ENCODE results near the gene SV2B.
A peak's percentile ranks its signal among the peaks of the same experiment; 100 is the strongest.
"Not testable (repeated sequence)": the region's sequence is repeated elsewhere in the genome, so short reads cannot be mapped to it uniquely, and the experiment has no call there.

The SV2B gene

DNA sequence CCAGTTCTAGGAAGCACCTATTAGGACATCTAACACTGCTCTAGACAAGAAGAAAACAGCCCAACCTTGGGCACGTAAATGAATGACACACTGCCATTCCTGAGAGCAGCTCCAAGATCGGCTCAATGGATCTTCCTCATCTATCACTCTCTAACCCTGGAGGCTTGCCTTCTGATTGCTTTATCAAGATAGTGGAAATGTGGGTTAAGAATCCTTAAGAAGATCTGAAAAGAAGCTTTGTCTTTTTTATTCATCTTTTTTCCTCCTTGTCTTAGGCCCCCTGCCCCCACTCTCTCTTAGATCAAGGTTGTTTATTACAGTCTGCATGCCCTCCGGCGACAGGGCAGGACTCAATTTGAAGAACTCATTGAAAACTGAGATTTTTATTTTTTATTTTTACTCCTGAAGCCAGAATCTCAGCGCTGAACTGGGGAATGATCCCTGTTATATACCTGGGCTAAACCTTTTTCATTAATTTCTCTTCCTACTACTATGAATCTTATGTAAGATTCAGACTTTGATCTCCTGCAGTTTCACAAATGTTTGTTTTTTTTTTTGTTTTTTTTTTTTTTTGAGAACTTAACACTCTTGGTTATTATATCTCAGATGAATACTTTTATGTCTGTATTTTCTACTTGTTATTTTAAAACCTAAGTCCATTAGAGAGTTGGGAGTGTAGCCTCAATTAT is 219.5 kb downstream of the SV2B start:
- DNase-seq (ENCODE audit: low spot score), result no peak

DNA sequence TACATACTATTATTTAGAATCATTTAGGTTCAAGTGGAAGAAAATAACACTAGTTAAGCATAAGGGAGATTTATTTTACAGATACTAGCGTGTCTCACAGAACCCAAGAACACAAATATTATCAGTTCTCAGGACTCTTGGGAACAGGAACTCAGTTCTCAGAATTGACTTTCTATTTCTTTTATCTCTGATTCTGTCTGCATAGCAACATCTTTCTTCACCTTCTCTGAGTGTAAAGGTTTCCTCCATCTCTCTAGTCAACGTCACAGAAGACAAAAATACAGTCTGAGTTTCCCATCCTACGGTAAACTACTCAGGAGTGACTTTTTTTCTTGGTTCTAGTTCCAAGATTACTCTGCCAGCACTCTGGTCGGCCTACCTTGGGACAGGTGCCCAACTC is 220.0 kb downstream of the SV2B start:
- DNase-seq (ENCODE audit: low spot score), result no peak

GRCh38 chr15:91329914-91330313 is 229.9 kb downstream of the SV2B start:
- DNase-seq (ENCODE audit: low spot score), result no peak

GRCh38 chr15:91331581-91331980 is 231.5 kb downstream of the SV2B start:
- no peak for DNase-seq (ENCODE audit: low spot score)

DNA sequence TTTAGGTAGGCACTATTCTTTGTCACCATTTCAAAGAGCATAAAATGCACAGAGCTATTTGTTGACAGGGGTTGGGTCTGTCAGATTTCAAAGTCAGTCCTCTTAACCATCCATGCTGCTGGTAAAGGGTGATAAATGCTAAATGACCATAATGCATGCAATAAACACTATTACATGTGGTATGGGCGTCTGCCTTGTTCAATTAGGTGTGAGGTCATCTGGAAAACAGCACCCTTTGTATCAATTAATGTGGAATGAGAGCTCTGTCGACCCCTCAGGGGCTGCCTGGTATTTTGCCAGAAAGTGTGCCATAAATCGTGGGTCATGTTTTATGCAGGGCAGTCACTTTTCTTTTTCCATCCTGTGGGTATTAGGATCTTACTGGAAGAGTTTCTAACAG is 235.6 kb downstream of the SV2B start:
- no peak for DNase-seq (ENCODE audit: low spot score)

DNA sequence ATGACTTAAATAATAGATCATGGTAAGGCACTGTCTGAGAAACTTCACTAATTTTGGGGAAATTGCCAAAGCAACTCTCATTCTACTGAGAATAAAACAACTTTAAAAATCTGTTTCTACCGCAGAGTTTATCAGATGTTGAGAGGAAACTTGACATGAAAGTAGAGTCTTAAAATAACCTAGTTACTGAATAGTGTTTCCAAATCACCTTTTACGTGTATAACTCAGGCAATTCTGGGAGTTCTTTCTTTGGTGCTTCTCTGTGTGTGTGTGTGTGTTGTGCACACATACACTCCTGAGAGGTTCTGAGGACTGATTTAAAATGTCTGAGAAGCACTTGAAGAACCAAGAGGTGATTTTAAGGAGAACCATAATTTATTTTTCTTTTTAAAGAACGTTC is 236.6 kb downstream of the SV2B start:
- DNase-seq (ENCODE audit: low spot score), result no peak

DNA sequence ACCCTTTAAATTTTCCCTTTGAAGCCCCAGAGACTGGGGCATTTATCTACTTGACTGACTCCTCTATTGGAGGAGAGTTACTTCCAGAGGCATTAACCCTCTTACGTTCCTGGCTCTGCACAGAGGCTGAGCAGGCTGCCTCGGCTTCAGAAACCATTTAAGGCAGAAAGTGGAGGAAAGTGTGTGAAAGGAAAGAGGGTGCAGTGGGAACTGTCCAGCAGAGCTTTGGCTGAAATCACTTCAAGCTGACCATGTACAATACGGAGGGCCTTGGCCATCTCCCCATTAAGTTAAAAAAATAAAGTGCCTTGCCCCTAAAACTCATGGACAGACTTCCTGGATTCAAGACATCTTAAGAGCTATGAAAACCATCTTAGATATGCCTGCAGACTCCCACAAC is 238.7 kb downstream of the SV2B start:
- DNase-seq (ENCODE audit: low spot score), result no peak

DNA sequence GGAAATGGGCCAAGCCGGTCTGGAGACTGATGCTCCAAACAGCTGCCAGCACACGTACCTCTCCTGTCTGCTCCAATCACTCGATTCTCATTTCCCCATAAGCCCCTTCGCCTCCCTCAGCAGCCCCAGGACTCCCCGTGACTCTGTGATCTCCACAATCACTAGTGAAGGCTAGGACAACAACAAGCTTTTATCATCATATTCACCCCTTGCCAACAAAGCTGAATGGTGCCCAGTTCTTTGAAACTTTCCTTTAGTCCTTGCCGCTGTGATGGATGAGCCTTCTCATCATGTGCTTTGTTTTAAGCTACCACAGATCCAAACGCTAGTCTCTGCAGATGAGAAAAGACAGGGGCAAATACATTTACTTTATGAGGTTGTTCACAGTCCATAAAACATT is 242.0 kb downstream of the SV2B start:
- no peak for DNase-seq (ENCODE audit: low spot score)

- DNase-seq (ENCODE audit: low spot score), result not testable (repeated sequence)
Measured at GRCh38 chr15:91344912-91345311, 244.9 kb downstream of the SV2B start.

DNA sequence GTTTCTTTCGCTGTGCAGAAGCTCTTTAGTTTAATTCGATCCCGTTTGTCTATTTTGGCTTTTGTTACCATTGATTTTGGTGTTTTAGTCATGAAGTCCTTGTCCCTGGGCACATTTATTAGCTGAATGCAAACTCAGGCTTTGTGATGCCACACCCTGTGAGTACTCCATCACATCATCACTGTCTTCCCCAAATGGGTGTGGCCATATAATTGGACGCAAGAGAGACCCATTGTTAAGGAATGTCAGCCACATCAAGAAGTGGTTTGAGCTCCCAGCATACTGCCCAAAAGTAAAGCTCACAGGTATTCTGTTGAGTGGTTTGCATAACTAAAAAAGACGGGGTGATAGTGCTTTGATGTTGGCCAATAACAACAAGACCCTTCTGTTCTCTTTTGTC is 245.7 kb downstream of the SV2B start:
- DNase-seq (ENCODE audit: low spot score), result peak; percentile 98

DNA sequence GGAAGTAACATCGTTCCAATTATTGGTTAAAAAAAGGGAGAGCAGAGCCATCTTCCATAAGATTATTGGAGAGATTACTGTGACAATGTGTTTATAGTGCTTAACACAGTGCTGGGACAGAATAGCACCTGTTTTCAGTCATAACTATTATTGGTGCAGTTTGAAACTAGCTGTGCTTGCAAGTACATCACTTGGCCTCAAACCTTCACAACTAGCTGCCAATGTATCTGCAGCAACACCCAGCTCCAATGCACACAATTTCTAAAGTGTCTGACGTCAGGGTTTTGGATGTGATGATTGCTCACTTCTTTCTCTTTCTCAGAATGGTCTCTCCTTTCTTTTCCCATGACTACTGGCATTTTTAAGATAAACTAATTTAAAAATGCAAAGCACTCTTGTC is 246.2 kb downstream of the SV2B start:
- peak; percentile 58 for DNase-seq (ENCODE audit: low spot score)

DNA sequence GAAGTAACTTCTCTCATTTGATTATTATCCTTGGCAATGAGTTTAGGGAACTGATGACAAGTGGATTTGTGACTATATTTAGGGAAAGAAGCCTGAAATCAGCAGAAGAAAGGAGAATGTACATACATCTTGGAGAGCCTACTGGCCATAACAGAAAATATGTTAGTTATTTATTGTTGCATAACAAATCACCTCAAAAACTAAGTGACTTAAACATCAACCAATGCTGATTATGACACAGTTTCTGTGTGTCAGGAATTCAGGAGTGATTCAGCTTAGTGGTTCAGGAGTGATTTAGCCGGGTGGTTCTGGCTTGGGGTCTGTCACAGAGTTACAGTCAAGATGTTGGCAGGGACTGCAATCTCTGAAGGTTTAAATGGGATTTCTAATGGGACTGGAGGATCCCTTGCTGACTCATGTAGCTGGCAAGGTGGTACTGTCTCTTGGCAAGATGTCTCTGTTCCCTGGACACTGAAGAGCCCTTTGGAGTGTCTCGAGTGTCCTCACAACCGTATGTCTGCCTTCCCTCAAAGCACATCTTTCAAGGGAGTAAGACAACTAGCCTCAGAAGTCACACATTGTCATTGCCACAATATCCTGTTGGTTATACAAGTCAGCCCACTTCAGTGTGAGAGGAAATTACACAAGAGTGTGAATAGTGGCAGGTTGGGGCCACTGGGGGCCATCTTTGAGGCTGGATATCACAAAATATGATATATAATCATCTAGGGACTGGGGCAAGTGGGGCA is 248.9 kb downstream of the SV2B start:
- peak; percentile 19 for DNase-seq (ENCODE audit: low spot score)
